ENCODE results near the gene SPTBN1. TPM values are rescaled to one million over a fixed set of nuclear protein-coding genes. Genes with fewer than 3 reads are reported as not detected.

SPTBN1 gene
- total and polyA plus RNA-seq, 3 experiments from 2014 or later: 38.4 to 49.2 (median 38.5) TPM

- Mint-ChIP-seq H3K4me1 (peaks cover 1 to 18% (median 6%) of the 10 kb centered on the region in 3 donors), H3K27me3 (peaks cover 0 to 4% of the 10 kb centered on the region in 2 donors), H3K27ac (peak overlapping the region in 1 of 8 donors; percentile 31), H3K9me3 (no peaks in the 10 kb centered on the region), H3K4me3 (peak overlapping the region in 1 of 7 donors; percentile 44), H3K36me3 (peaks cover 11 to 26% (median 15%) of the 10 kb centered on the region in 3 donors)
- H3K36me3 ChIP-seq (ENCODE audit: insufficient read depth, low read length): no peaks in the 10 kb centered on the region
- peak in 1 of 5 donors; percentile 11 for DNase-seq
- ChIA-PET POLR2A (no interaction called here), CTCF (no interaction called here)
- H3K27ac ChIP-seq (ENCODE audit: low read depth, low read length): no peak overlapping the region
- no peaks in the 10 kb centered on the region for H3K4me1 ChIP-seq (ENCODE audit: insufficient read depth, low read length)
- no peak overlapping the region for H3K4me3 ChIP-seq (ENCODE audit: low read length)
- no peaks in the 10 kb centered on the region for H3K9me3 ChIP-seq (ENCODE audit: low read length)
- H3K27me3 ChIP-seq (ENCODE audit: insufficient read depth, low read length, poor library complexity, severe bottlenecking): no peaks in the 10 kb centered on the region
These were observed 217.4 kb downstream of the SPTBN1 start for GRCh38 chr2:54673501-54673998.

GRCh38 chr2:54675281-54675680, 219.2 kb downstream of the SPTBN1 start:
- Histone ChIP-seq H3K4me3 (ENCODE audit: low read length) (no peak overlapping the region), H3K36me3 (ENCODE audit: insufficient read depth, low read length) (no peaks in the 10 kb centered on the region), H3K27me3 (ENCODE audit: insufficient read depth, low read length, poor library complexity, severe bottlenecking) (no peaks in the 10 kb centered on the region), H3K9me3 (ENCODE audit: low read length) (no peaks in the 10 kb centered on the region), H3K27ac (ENCODE audit: low read depth, low read length) (no peak overlapping the region), H3K4me1 (ENCODE audit: insufficient read depth, low read length) (no peaks in the 10 kb centered on the region)
- ChIA-PET CTCF (interaction anchor here (0.7 to 2.2 kb wide), 2 partner anchors 9 to 14 kb away, joined by 4 to 11 read pairs; no protein-coding TSS in a partner anchor), POLR2A (no interaction called here)
- Mint-ChIP-seq H3K9me3 (no peaks in the 10 kb centered on the region), H3K27me3 (peaks cover 0 to 4% of the 10 kb centered on the region in 2 donors), H3K4me1 (peaks cover 5 to 25% (median 12%) of the 10 kb centered on the region in 3 donors), H3K27ac (no peak overlapping the region), H3K4me3 (no peak overlapping the region), H3K36me3 (peaks cover 6 to 11% (median 10%) of the 10 kb centered on the region in 3 donors)
- DNase-seq: no peak

- Mint-ChIP-seq H3K4me1 (peaks cover 10 to 30% (median 17%) of the 10 kb centered on the region in 3 donors), H3K36me3 (peaks cover 4 to 6% (median 5%) of the 10 kb centered on the region in 3 donors), H3K27me3 (peaks cover 0 to 4% of the 10 kb centered on the region in 2 donors), H3K9me3 (no peaks in the 10 kb centered on the region), H3K4me3 (no peak overlapping the region), H3K27ac (no peak overlapping the region)
- peaks cover 4% of the 10 kb centered on the region for H3K4me1 ChIP-seq (ENCODE audit: insufficient read depth, low read length)
- no peaks in the 10 kb centered on the region for H3K27me3 ChIP-seq (ENCODE audit: insufficient read depth, low read length, poor library complexity, severe bottlenecking)
- no peak overlapping the region for H3K4me3 ChIP-seq (ENCODE audit: low read length)
- ChIA-PET POLR2A (no interaction called here), CTCF (interaction anchor here (2.2 kb wide), 1 partner anchor 10 kb away, joined by 11 read pairs; no protein-coding TSS in a partner anchor)
- H3K9me3 ChIP-seq (ENCODE audit: low read length): no peaks in the 10 kb centered on the region
- no peak for DNase-seq
- H3K27ac ChIP-seq (ENCODE audit: low read depth, low read length): no peak overlapping the region
- H3K36me3 ChIP-seq (ENCODE audit: insufficient read depth, low read length): no peaks in the 10 kb centered on the region
These were observed 219.6 kb downstream of the SPTBN1 start for GRCh38 chr2:54675738-54676137.

GRCh38 chr2:54676656-54677055, 220.5 kb downstream of the SPTBN1 start:
- Histone ChIP-seq H3K4me3 (ENCODE audit: low read length) (no peak overlapping the region), H3K4me1 (ENCODE audit: insufficient read depth, low read length) (peaks cover 10% of the 10 kb centered on the region), H3K9me3 (ENCODE audit: low read length) (no peaks in the 10 kb centered on the region), H3K36me3 (ENCODE audit: insufficient read depth, low read length) (no peaks in the 10 kb centered on the region), H3K27ac (ENCODE audit: low read depth, low read length) (no peak overlapping the region), H3K27me3 (ENCODE audit: insufficient read depth, low read length, poor library complexity, severe bottlenecking) (no peaks in the 10 kb centered on the region)
- Mint-ChIP-seq H3K27me3 (peaks cover 0 to 4% of the 10 kb centered on the region in 2 donors), H3K27ac (no peak overlapping the region), H3K4me1 (peaks cover 18 to 39% (median 26%) of the 10 kb centered on the region in 3 donors), H3K36me3 (peaks cover 0 to 1% (median 0%) of the 10 kb centered on the region in 3 donors), H3K9me3 (no peaks in the 10 kb centered on the region), H3K4me3 (no peak overlapping the region)
- ChIA-PET CTCF (interaction anchor here (1.1 to 2.2 kb wide), 3 partner anchors 11 to 25 kb away, joined by 3 to 11 read pairs (median 5); no protein-coding TSS in a partner anchor), POLR2A (no interaction called here)
- no peak for DNase-seq

DNA sequence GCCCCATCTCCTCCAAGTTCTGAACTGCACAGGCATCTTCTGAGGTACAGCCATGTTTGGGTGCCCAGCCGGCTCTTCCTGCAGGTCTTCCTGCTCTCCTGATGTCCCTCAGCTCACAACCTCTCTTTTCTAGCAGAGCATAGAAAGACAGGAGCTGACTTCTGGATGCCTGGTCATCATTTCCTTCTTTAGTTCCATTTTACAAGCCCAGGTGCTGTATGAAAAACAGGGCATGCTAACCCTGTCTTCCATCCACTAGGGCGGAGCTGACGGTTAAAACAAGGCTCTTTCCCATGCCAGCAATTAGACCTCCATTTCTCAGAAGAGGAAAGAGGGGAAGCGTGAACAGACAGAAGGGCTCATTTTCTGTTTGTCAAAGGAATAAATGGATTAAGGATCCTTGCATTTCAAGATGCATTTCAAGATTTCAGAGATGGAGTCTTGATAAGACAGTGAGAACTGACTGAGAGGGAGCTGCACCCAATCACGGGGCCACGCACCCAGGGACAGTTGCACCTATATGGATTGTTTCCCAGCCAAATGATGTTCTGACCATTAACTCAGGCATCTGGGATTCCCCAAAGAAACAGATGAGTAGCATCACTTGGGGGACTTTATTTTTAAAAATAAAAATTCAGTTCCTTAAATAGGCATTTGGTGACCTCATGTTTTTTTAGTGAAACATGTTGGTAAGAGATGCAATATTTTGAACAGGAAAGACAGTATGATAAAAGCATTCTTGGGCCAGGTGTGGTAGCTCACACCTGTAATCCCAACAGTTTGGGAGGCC, 221.5 kb downstream of the SPTBN1 start:
- H3K9me3 ChIP-seq (ENCODE audit: low read length): no peaks in the 10 kb centered on the region
- POLR2A ChIA-PET: no interaction called here
- peaks cover 10% of the 10 kb centered on the region for H3K4me1 ChIP-seq (ENCODE audit: insufficient read depth, low read length)
- DNase-seq: no peak
- Mint-ChIP-seq H3K4me3 (no peak overlapping the region), H3K27ac (peak overlapping the region in 1 of 8 donors; percentile 48), H3K36me3 (no peaks in the 10 kb centered on the region), H3K27me3 (peaks cover 0 to 4% of the 10 kb centered on the region in 2 donors), H3K9me3 (no peaks in the 10 kb centered on the region), H3K4me1 (peaks cover 18 to 37% (median 26%) of the 10 kb centered on the region in 3 donors)
- H3K27ac ChIP-seq (ENCODE audit: low read depth, low read length): no peak overlapping the region
- H3K27me3 ChIP-seq (ENCODE audit: insufficient read depth, low read length, poor library complexity, severe bottlenecking): no peaks in the 10 kb centered on the region
- no peak overlapping the region for H3K4me3 ChIP-seq (ENCODE audit: low read length)
- no peaks in the 10 kb centered on the region for H3K36me3 ChIP-seq (ENCODE audit: insufficient read depth, low read length)
- CTCF ChIA-PET: interaction anchor here (0.7 to 2.2 kb wide), 4 partner anchors 12 to 24 kb away, joined by 3 to 11 read pairs (median 4); no protein-coding TSS in a partner anchor

DNA sequence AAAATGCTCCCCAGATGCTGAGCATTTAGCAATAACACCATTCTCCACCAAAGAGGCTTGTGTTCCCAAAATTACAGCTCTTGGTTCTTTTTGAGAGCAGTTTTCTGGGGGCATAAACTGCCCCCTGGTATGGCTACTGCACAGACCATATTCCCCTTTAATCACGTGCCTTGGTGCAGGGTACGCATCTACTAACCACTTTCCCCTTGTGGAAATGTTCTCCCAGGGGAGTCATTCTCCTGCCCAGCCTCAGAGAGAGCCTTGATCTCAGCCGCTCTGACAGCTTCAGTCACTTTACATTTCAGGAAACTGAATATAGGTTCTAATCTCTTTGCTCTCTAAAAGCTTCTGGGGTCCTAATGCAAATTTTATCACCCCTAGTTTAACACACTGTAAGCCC, 222.6 kb downstream of the SPTBN1 start:
- DNase-seq: no peak
- H3K9me3 ChIP-seq (ENCODE audit: low read length): no peaks in the 10 kb centered on the region
- H3K4me3 ChIP-seq (ENCODE audit: low read length): no peak overlapping the region
- Mint-ChIP-seq H3K27me3 (peaks cover 0 to 4% of the 10 kb centered on the region in 2 donors), H3K4me1 (peaks cover 17 to 27% (median 21%) of the 10 kb centered on the region in 3 donors), H3K36me3 (no peaks in the 10 kb centered on the region), H3K9me3 (no peaks in the 10 kb centered on the region), H3K4me3 (no peak overlapping the region), H3K27ac (no peak overlapping the region)
- H3K27ac ChIP-seq (ENCODE audit: low read depth, low read length): no peak overlapping the region
- no peaks in the 10 kb centered on the region for H3K27me3 ChIP-seq (ENCODE audit: insufficient read depth, low read length, poor library complexity, severe bottlenecking)
- no peaks in the 10 kb centered on the region for H3K36me3 ChIP-seq (ENCODE audit: insufficient read depth, low read length)
- ChIA-PET CTCF (interaction anchor here (1.4 kb wide), 1 partner anchor 26 kb away, joined by 5 read pairs; no protein-coding TSS in a partner anchor), POLR2A (no interaction called here)
- peaks cover 10% of the 10 kb centered on the region for H3K4me1 ChIP-seq (ENCODE audit: insufficient read depth, low read length)

- H3K27me3 Mint-ChIP-seq: peaks cover 0 to 4% of the 10 kb centered on the region in 2 donors
- H3K36me3 Mint-ChIP-seq: no peaks in the 10 kb centered on the region
- Histone ChIP-seq H3K36me3 (ENCODE audit: insufficient read depth, low read length) (no peaks in the 10 kb centered on the region), H3K27ac (ENCODE audit: low read depth, low read length) (no peak overlapping the region), H3K27me3 (ENCODE audit: insufficient read depth, low read length, poor library complexity, severe bottlenecking) (no peaks in the 10 kb centered on the region), H3K9me3 (ENCODE audit: low read length) (no peaks in the 10 kb centered on the region), H3K4me3 (ENCODE audit: low read length) (no peak overlapping the region), H3K4me1 (ENCODE audit: insufficient read depth, low read length) (peaks cover 10% of the 10 kb centered on the region)
- no peaks in the 10 kb centered on the region for H3K9me3 Mint-ChIP-seq
- CTCF ChIA-PET: no interaction called here
- peaks cover 17 to 24% (median 21%) of the 10 kb centered on the region in 3 donors for H3K4me1 Mint-ChIP-seq
- peak overlapping the region in 4 of 8 donors; percentile 64 to 88 (median 76) for H3K27ac Mint-ChIP-seq
- no peak for DNase-seq
- peak overlapping the region in 6 of 7 donors; percentile 46 to 78 (median 69) for H3K4me3 Mint-ChIP-seq
- POLR2A ChIA-PET: interaction anchor here (0.7 kb wide), 2 partner anchors 112 to 653 kb away, joined by 3 to 4 read pairs; no protein-coding TSS in a partner anchor
These were observed 224.4 kb downstream of the SPTBN1 start for GRCh38 chr2:54680397-54681041.
